ENCODE measurements around the gene PCOLCE2.

GRCh38 chr3:142866841-142867631, 21.8 kb downstream of the PCOLCE2 start:
- TF ChIP-seq CTCF (conservative IDR thresholded peaks at IDR 0.05) (peak; percentile 83), ZFX (IDR thresholded peaks at IDR 0.05) (no peak)
